HL-60 (cell line): ENCODE measurements around the gene STARD7.

Source experiments
- CTCF ChIP-seq: IDR thresholded peaks from one replicate; pipeline ENCODE4 v1.5.1; 2011; ENCODE audit warnings: low read length, control low read depth, inconsistent platforms; ENCODE audit not compliant: insufficient read depth
- POLR2AphosphoS5 ChIP-seq: IDR thresholded peaks from 2 replicates; pipeline ENCODE4 v1.6.1; 2012; ENCODE audit warnings: low read depth
- REST ChIP-seq: IDR thresholded peaks from 2 replicates; pipeline ENCODE4 v1.6.1; 2012; ENCODE audit warnings: low read depth; ENCODE audit not compliant: insufficient replicate concordance
- SPI1 ChIP-seq: IDR thresholded peaks from 2 replicates; pipeline ENCODE4 v1.6.1; 2012; ENCODE audit warnings: low read depth, mild to moderate bottlenecking, borderline replicate concordance

DNA sequence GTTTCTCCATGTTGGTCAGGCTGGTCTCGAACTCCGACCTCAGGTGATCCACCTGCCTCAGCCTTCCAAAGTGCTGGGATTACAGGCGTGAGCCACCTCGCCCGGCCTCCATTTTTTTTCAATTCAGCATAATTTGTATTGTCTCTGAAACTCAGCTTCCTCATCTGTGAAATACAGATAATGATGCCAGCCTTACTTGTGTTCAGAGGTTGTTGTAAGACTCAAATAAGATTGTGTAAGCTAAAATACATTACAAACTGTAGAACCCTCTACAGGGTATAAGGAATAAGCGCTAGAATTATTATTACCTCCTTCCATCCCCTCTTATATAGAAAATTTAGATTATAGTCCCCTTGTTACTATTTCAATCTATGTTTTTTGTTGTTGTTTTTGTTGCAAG lies 24.8 kb upstream of the STARD7 start:
- no peak for TF ChIP-seq SPI1
- no peak for TF ChIP-seq REST
- TF ChIP-seq CTCF = no peak
- no peak for TF ChIP-seq POLR2AphosphoS5
